ENCODE measurements around the gene WDSUB1. TPM values are rescaled to one million over a fixed set of nuclear protein-coding genes. Genes with fewer than 3 reads are reported as not detected.

Gene WDSUB1
- total and polyA plus RNA-seq, 2 of the 4 experiments (the other 2 are of a cell fraction), result 4.8 to 5.2 TPM

- Histone ChIP-seq H3K18ac (ENCODE audit: low read depth, low read length) (peak overlapping the region; percentile 2; the same call in 1 of the 2 replicates), H3K27ac (ENCODE audit: insufficient read depth, low read length) (peak overlapping the region; percentile 42), H3K9ac (ENCODE audit: low read depth, low read length) (no peak overlapping the region; the same call in 1 of the 2 replicates), H3K4ac (ENCODE audit: low read depth, low read length) (peak overlapping the region; percentile 92), H3K4me1 (ENCODE audit: control insufficient read depth, insufficient read depth, low read length) (peaks cover 13% of the 10 kb centered on the region), H2AFZ (replicated peaks; ENCODE audit: low read length, poor library complexity) (peak overlapping the region; percentile 76), H2BK5ac (ENCODE audit: low read depth, low read length, poor library complexity, severe bottlenecking) (peak overlapping the region; percentile 64), H4K5ac (ENCODE audit: low read depth, low read length) (no peak overlapping the region), H2BK20ac (ENCODE audit: low read depth, low read length) (peak overlapping the region; percentile 93), H2BK120ac (ENCODE audit: low read depth, low read length) (peak overlapping the region; percentile 74), H3K36me3 (ENCODE audit: control insufficient read depth, insufficient read depth, low read length) (peaks cover 21% of the 10 kb centered on the region), H4K20me1 (ENCODE audit: insufficient read depth, low read length) (peaks cover 8% of the 10 kb centered on the region; the same call in 1 of the 2 replicates), H3K79me1 (ENCODE audit: low read depth in 1 of 2, low read length in 2 of 2) (peaks cover 4 to 18% of the 10 kb centered on the region in 2 experiments; a peak in 3 of 4 replicates), H3K4me2 (ENCODE audit: low read depth, low read length) (peak overlapping the region; percentile 43), H2AK5ac (ENCODE audit: low read depth, low read length) (peak overlapping the region; percentile 69), H4K91ac (ENCODE audit: insufficient read depth, low read depth, low read length) (peak overlapping the region; percentile 56), H3K14ac (replicated peaks; ENCODE audit: low read depth, low read length) (peak overlapping the region; percentile 74), H3K23ac (ENCODE audit: low read depth, low read length) (peak overlapping the region; percentile 21; the same call in 1 of the 2 replicates), H3K27me3 (ENCODE audit: control insufficient read depth, insufficient read depth, low read length) (no peaks in the 10 kb centered on the region), H3K56ac (ENCODE audit: extremely low read depth, insufficient read depth, low read length) (peak overlapping the region; percentile 50), H3K9me1 (ENCODE audit: insufficient read depth, low read length) (peaks cover 29% of the 10 kb centered on the region), H2AK9ac (replicated peaks; ENCODE audit: low read depth, low read length, poor library complexity) (peak overlapping the region; percentile 28), H3K4me3 (ENCODE audit: insufficient read depth, low read depth, low read length) (no peak overlapping the region), H2BK15ac (ENCODE audit: low read depth, low read length) (peak overlapping the region; percentile 35; the same call in 1 of the 3 replicates), H3K9me3 (ENCODE audit: control insufficient read depth, insufficient read depth, low read length) (no peaks in the 10 kb centered on the region), H4K8ac (ENCODE audit: low read depth in 2 of 2, low read length in 2 of 2) (peak overlapping the region in 1 of 2 experiments; percentile 42; a peak in 1 of 4 replicates)
- 0% methylated on average over 3 of the region's 4 CpGs; no CpG with 5 or more reads in 1 of the 2 experiments for WGBS, 2 experiments (ENCODE audit: extremely low coverage in 2 of 2, insufficient read length in 1 of 2)
- BruUV-seq (replicated peaks), result no TSS peak
- POLR2A ChIA-PET (ENCODE audit: unreplicated experiment), result interaction anchor here (0.6 kb wide), 1 partner anchor 78 kb away, joined by 5 read pairs; no protein-coding TSS in a partner anchor
- DNase-seq (peak; percentile 100), ATAC-seq (ENCODE audit: low read depth) (peak; percentile 94)
- CTCF ChIA-PET, result interaction anchor here (0.8 kb wide), 1 partner anchor 19 kb away, joined by 3 read pairs; no protein-coding TSS in a partner anchor
- intact Hi-C loops (cut with micrococcal nuclease) (loop anchor here (1.0 to 10.0 kb wide), 3 partner anchors 69 to 512 kb away; partner anchors contain the start of genes MARCHF7 and TANC1), in situ Hi-C loops (cut with MboI; ENCODE audit: low sequenced_read_pairs) (no loop called here), dilution Hi-C loops (cut with HindIII; ENCODE audit: low sequenced_read_pairs, unreplicated experiment) (no loop called here)
- TF ChIP-seq FOS (IDR thresholded peaks at IDR 0.05; ENCODE audit: low read depth, low read length) (peak; percentile 84), CTCF (conservative IDR thresholded peaks at IDR 0.05; ENCODE audit: low read depth, low read length) (0 out of 2 replicates have a peak, but pooled peaks have one; percentile 17), SMC3 (IDR thresholded peaks at IDR 0.05; ENCODE audit: low read depth, low read length) (0 out of 2 replicates have a peak, but pooled peaks have one; percentile 14), CEBPB (IDR thresholded peaks at IDR 0.05; ENCODE audit: low read depth, low read length) (peak; percentile 37; the same call in 1 of the 2 replicates), USF2 (IDR thresholded peaks at IDR 0.05; ENCODE audit: low read depth, low read length) (no peak), RFX5 (IDR thresholded peaks at IDR 0.05; ENCODE audit: low read depth, low read length) (no peak), POLR2A (IDR thresholded peaks at IDR 0.05; ENCODE audit: low read depth, low read length) (peak; percentile 61; the same call in 1 of the 2 replicates), RCOR1 (IDR thresholded peaks at IDR 0.05; ENCODE audit: insufficient replicate concordance, low read length) (peak; percentile 93), ELK1 (IDR thresholded peaks at IDR 0.05; ENCODE audit: borderline replicate concordance, low read depth, low read length) (no peak), RAD21 (IDR thresholded peaks at IDR 0.05; ENCODE audit: low read length) (peak; percentile 30; the same call in 1 of the 2 replicates), CHD1 (IDR thresholded peaks at IDR 0.05; ENCODE audit: low read depth, low read length) (no peak), MAZ (IDR thresholded peaks at IDR 0.05; ENCODE audit: borderline replicate concordance, low read depth, low read length) (no peak), MXI1 (IDR thresholded peaks at IDR 0.05; ENCODE audit: borderline replicate concordance, low read depth, low read length) (peak; percentile 86), MAFK (IDR thresholded peaks at IDR 0.05; ENCODE audit: low read depth, low read length) (no peak)
These were observed 83.9 kb downstream of the WDSUB1 start for GRCh38 chr2:159202568-159203071.
